HG02884 (cell line): ENCODE data around the gene ASTN1.

Experiments used
- ATAC-seq: cut with Tn5 transposase; IDR thresholded peaks from one replicate; pipeline ENCODE4 v1.9.1; 2021; ENCODE audit warnings: mild to moderate bottlenecking, moderate library complexity; ENCODE audit not compliant: unreplicated experiment

Gene ASTN1

GRCh38 chr1:177165069-177165439, 542 bp upstream of the ASTN1 start:
- no peak for ATAC-seq

- no peak for ATAC-seq
Measured at GRCh38 chr1:177163844-177164379, 600 bp downstream of the ASTN1 start.

- no peak for ATAC-seq
Measured at GRCh38 chr1:177162243-177162642, 2.3 kb downstream of the ASTN1 start.

GRCh38 chr1:177146499-177146898, 18.0 kb downstream of the ASTN1 start:
- ATAC-seq: no peak

- no peak for ATAC-seq
Measured at GRCh38 chr1:177145106-177146070, 19.1 kb downstream of the ASTN1 start.

GRCh38 chr1:177142791-177143271, 21.7 kb downstream of the ASTN1 start:
- ATAC-seq: no peak

- no peak for ATAC-seq
Measured at GRCh38 chr1:177142010-177142409, 22.5 kb downstream of the ASTN1 start.

- ATAC-seq: no peak
Measured at GRCh38 chr1:177138347-177138746, 26.2 kb downstream of the ASTN1 start.

GRCh38 chr1:177137814-177138213, 26.7 kb downstream of the ASTN1 start:
- ATAC-seq: no peak

- no peak for ATAC-seq
Measured at GRCh38 chr1:177135250-177135649, 29.3 kb downstream of the ASTN1 start.

GRCh38 chr1:177133977-177134538, 30.5 kb downstream of the ASTN1 start:
- ATAC-seq: no peak

GRCh38 chr1:177132141-177132540, 32.4 kb downstream of the ASTN1 start:
- ATAC-seq: no peak

- ATAC-seq: no peak
Measured at GRCh38 chr1:177131723-177132122, 32.8 kb downstream of the ASTN1 start.

GRCh38 chr1:177130451-177130945, 34.0 kb downstream of the ASTN1 start:
- no peak for ATAC-seq

GRCh38 chr1:177128665-177129281, 35.7 kb downstream of the ASTN1 start:
- ATAC-seq: no peak

- ATAC-seq: no peak
Measured at GRCh38 chr1:177126267-177126666, 38.2 kb downstream of the ASTN1 start.

GRCh38 chr1:177124577-177125278, 39.8 kb downstream of the ASTN1 start:
- ATAC-seq: no peak

GRCh38 chr1:177122461-177123251, 41.9 kb downstream of the ASTN1 start:
- no peak for ATAC-seq

GRCh38 chr1:177119311-177119710, 45.2 kb downstream of the ASTN1 start:
- no peak for ATAC-seq

GRCh38 chr1:177118901-177119300, 45.6 kb downstream of the ASTN1 start:
- no peak for ATAC-seq
